ENCODE measurements around the gene MRPL1. TPM values are rescaled to one million over a fixed set of nuclear protein-coding genes. Genes with fewer than 3 reads are reported as not detected.

MRPL1 gene
- total RNA-seq, 1 donor from 2014 or later: 28.2 TPM

- Mint-ChIP-seq H3K27ac (ENCODE audit: unreplicated experiment) (peak overlapping the region; percentile 70), H3K36me3 (ENCODE audit: low read depth, unreplicated experiment) (peaks cover 5% of the 10 kb centered on the region), H3K4me3 (ENCODE audit: unreplicated experiment) (peak overlapping the region; percentile 94), H3K27me3 (ENCODE audit: unreplicated experiment) (peaks cover 5% of the 10 kb centered on the region), H3K4me1 (ENCODE audit: unreplicated experiment) (peaks cover 26% of the 10 kb centered on the region), H3K9me3 (ENCODE audit: unreplicated experiment) (no peaks in the 10 kb centered on the region)
- DNase-seq (ENCODE audit: low spot score): no peak
- no peak for TF ChIP-seq CTCF (IDR thresholded peaks at IDR 0.05; ENCODE audit: unreplicated experiment)
Observed at GRCh38 chr4:77820649-77821561, 41.7 kb upstream of the MRPL1 start.

DNA sequence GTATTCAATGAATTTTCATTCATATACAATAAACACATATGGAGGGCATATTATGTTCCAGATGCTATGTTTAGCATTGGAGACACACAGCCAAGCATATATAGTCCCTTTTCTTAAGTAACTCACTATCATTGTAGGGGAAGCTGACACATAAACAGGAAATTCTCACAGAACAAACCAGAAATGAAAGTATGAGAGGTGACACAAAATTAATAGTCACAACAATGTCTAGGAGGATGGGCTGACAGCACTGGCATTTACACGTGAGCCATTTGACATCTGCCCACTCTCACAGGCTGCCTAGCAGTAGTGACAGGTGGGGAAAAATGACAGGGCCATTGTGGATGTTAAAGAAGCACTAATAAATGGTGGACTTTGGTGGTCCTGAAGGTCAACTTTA, 40.9 kb upstream of the MRPL1 start:
- no peak overlapping the region for H3K27ac Mint-ChIP-seq (ENCODE audit: unreplicated experiment)
- peaks cover 5% of the 10 kb centered on the region for H3K36me3 Mint-ChIP-seq (ENCODE audit: low read depth, unreplicated experiment)
- no peak overlapping the region for H3K4me3 Mint-ChIP-seq (ENCODE audit: unreplicated experiment)
- H3K27me3 Mint-ChIP-seq (ENCODE audit: unreplicated experiment): peaks cover 5% of the 10 kb centered on the region
- peaks cover 26% of the 10 kb centered on the region for H3K4me1 Mint-ChIP-seq (ENCODE audit: unreplicated experiment)
- TF ChIP-seq CTCF (IDR thresholded peaks at IDR 0.05; ENCODE audit: unreplicated experiment): no peak
- no peak for DNase-seq (ENCODE audit: low spot score)
- H3K9me3 Mint-ChIP-seq (ENCODE audit: unreplicated experiment): no peaks in the 10 kb centered on the region

GRCh38 chr4:77826275-77826674, 36.4 kb upstream of the MRPL1 start:
- no peak for TF ChIP-seq CTCF (IDR thresholded peaks at IDR 0.05; ENCODE audit: unreplicated experiment)
- no peak overlapping the region for H3K27ac Mint-ChIP-seq (ENCODE audit: unreplicated experiment)
- H3K36me3 Mint-ChIP-seq (ENCODE audit: low read depth, unreplicated experiment): no peaks in the 10 kb centered on the region
- H3K9me3 Mint-ChIP-seq (ENCODE audit: unreplicated experiment): no peaks in the 10 kb centered on the region
- H3K27me3 Mint-ChIP-seq (ENCODE audit: unreplicated experiment): no peaks in the 10 kb centered on the region
- H3K4me3 Mint-ChIP-seq (ENCODE audit: unreplicated experiment): no peak overlapping the region
- H3K4me1 Mint-ChIP-seq (ENCODE audit: unreplicated experiment): peaks cover 7% of the 10 kb centered on the region
- DNase-seq (ENCODE audit: low spot score): no peak

GRCh38 chr4:77827343-77827742, 35.3 kb upstream of the MRPL1 start:
- Mint-ChIP-seq H3K27ac (ENCODE audit: unreplicated experiment) (no peak overlapping the region), H3K27me3 (ENCODE audit: unreplicated experiment) (no peaks in the 10 kb centered on the region), H3K36me3 (ENCODE audit: low read depth, unreplicated experiment) (no peaks in the 10 kb centered on the region), H3K4me1 (ENCODE audit: unreplicated experiment) (no peaks in the 10 kb centered on the region), H3K9me3 (ENCODE audit: unreplicated experiment) (no peaks in the 10 kb centered on the region), H3K4me3 (ENCODE audit: unreplicated experiment) (no peak overlapping the region)
- TF ChIP-seq CTCF (IDR thresholded peaks at IDR 0.05; ENCODE audit: unreplicated experiment): no peak
- DNase-seq (ENCODE audit: low spot score): no peak

- TF ChIP-seq CTCF (IDR thresholded peaks at IDR 0.05; ENCODE audit: unreplicated experiment): no peak
- Mint-ChIP-seq H3K27me3 (ENCODE audit: unreplicated experiment) (no peaks in the 10 kb centered on the region), H3K9me3 (ENCODE audit: unreplicated experiment) (no peaks in the 10 kb centered on the region), H3K36me3 (ENCODE audit: low read depth, unreplicated experiment) (no peaks in the 10 kb centered on the region), H3K4me3 (ENCODE audit: unreplicated experiment) (no peak overlapping the region), H3K27ac (ENCODE audit: unreplicated experiment) (no peak overlapping the region), H3K4me1 (ENCODE audit: unreplicated experiment) (peaks cover 5% of the 10 kb centered on the region)
- no peak for DNase-seq (ENCODE audit: low spot score)
Observed at GRCh38 chr4:77833126-77833724, 29.4 kb upstream of the MRPL1 start.
